Activated CD8-positive, alpha-beta memory T cell treated with anti-CD3 and anti-CD28 coated beads, Interleukin-2, amount 50 U/mL, for 1 hour (primary cell): Measurements from ENCODE around the gene ZNF784.

Experiments used
- DNase-seq: peaks from one replicate; pipeline ENCODE4 v3.0.0-alpha.2; 2020; ENCODE audit errors: extremely low read depth

The ZNF784 gene

GRCh38 chr19:55644191-55644833 is 19.9 kb upstream of the ZNF784 start:
- DNase-seq: no peak

DNA sequence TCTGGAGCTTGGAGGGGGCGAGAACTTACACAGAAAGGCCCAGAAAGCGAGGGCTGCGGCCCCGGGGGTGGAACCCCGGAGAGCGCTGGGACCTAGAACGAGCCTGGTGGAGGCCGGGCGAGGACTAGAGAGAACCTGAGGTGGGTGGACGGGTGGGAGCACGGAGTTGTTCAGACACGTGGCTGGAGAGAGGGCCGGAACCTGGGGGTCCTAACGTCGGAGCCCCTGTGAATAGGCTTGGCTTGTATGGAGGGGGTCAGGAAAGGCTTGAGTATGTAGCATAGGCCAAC is 19.5 kb upstream of the ZNF784 start:
- DNase-seq: no peak

GRCh38 chr19:55643003-55643886 is 18.9 kb upstream of the ZNF784 start, which contains the start of gene ZNF581:
Gene ZNF581, plus strand, starts transcription at chr19:55643649. Its CDS starts 923 bp downstream, at chr19:55644572.
- no peak for DNase-seq

- DNase-seq: no peak
These were observed 18.0 kb upstream of the ZNF784 start for GRCh38 chr19:55642153-55643002.

GRCh38 chr19:55641426-55642152 is 17.2 kb upstream of the ZNF784 start:
- no peak for DNase-seq

- no peak for DNase-seq
These were observed 16.4 kb upstream of the ZNF784 start, which contains the start of gene ZNF580 for GRCh38 chr19:55640577-55641425. Gene ZNF580, plus strand, starts transcription at chr19:55641002. Its CDS starts 1,507 bp downstream, at chr19:55642509.

GRCh38 chr19:55640043-55640576 is 15.7 kb upstream of the ZNF784 start:
- no peak for DNase-seq

GRCh38 chr19:55638864-55639359 is 14.5 kb upstream of the ZNF784 start:
- no peak for DNase-seq

- no peak for DNase-seq
These were observed 13.2 kb upstream of the ZNF784 start for GRCh38 chr19:55637534-55637933.

DNA sequence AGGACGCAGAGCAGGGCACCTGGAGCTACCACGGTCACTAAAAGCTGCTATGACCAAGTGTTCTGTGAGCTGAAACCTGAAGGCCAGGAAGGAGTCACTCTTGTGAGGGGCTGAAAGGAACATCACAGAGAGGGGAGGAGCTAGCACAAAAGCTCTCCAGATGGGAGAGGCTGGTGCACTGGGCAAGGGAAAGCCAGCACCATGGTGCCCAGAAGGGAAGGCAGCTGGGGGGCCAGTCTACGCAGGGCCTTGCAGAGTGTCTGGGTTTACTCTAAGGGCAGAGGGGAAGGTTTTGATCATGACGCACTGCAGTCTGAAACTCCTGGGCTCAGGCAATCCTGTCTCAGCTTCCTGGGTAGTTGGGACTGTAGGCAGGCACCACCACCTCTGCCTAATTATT is 12.4 kb upstream of the ZNF784 start:
- no peak for DNase-seq

GRCh38 chr19:55635856-55636440 is 11.6 kb upstream of the ZNF784 start:
- no peak for DNase-seq

GRCh38 chr19:55635334-55635717 is 11.0 kb upstream of the ZNF784 start:
- no peak for DNase-seq

GRCh38 chr19:55633861-55634260 is 9.5 kb upstream of the ZNF784 start:
- DNase-seq: no peak

DNA sequence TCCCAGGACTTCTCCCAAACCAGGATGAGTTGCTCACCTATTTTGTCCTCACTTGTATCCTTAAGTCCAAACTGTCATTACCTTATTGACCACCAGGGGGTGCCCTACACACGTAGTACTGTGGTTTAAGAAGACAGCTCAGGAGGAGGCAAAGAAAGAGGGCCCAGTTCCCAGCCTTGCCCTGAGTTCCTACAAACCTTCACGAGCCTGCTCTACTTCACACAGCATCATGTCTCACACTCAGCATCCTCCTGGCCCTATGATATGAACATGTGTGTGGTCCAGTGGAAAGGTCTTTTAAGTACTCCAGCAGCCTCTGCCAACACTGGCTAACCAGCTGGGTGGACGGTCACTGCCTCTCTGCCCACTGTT is 8.1 kb upstream of the ZNF784 start:
- peak; percentile 82 for DNase-seq

GRCh38 chr19:55626350-55626749 is 2.0 kb upstream of the ZNF784 start:
- DNase-seq: no peak

GRCh38 chr19:55625004-55625326 is 599 bp upstream of the ZNF784 start:
- DNase-seq: no peak

DNA sequence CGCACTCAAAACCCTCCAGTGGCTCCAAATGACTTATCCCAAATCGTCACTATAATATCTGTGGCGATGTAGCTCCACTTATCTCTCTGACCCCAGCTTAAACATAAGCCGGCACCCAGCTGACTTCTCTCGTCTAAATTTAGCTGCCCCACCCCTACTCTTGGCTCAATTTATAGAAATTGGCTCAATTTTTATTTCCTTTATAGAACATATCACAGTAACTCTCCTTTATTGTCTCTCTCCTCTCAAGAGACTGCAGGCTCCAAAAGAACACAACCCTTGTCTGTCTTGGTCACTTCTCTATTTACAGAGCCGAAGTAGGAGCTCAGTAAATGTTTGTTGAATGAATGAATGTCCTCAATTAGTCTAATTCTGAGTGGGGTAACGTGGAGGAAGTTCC is 805 bp downstream of the ZNF784 start:
- no peak for DNase-seq

- DNase-seq: no peak
These were observed 1.2 kb downstream of the ZNF784 start for GRCh38 chr19:55623130-55623529.

GRCh38 chr19:55622242-55622969 is 2.0 kb downstream of the ZNF784 start:
- no peak for DNase-seq
